GM12864 (cell line): ENCODE measurements around the gene MICAL3.
A peak's percentile ranks its signal among the peaks of the same experiment; 100 is the strongest.
"Not testable (repeated sequence)": the region's sequence is repeated elsewhere in the genome, so short reads cannot be mapped to it uniquely, and the experiment has no call there.

Experiments
- DNase-seq: peaks from one replicate; pipeline ENCODE4 v3.0.0-alpha.2; 2011; ENCODE audit warnings: low read depth
- H3K4me3 ChIP-seq: 2 replicates; pipeline ENCODE4 v1.5.1; 2011; ENCODE audit warnings: mild to moderate bottlenecking, low read depth, low read length, control low read depth
- CTCF ChIP-seq: IDR thresholded peaks from 2 replicates; pipeline ENCODE4 v1.5.1; 2011; ENCODE audit warnings: low read depth, mild to moderate bottlenecking, moderate library complexity, low read length, control low read depth, inconsistent platforms; ENCODE audit errors: missing control alignments

Gene MICAL3

GRCh38 chr22:17772958-17773605, 251.3 kb downstream of the MICAL3 start:
- no peak for DNase-seq
- no peak for TF ChIP-seq CTCF
- peak overlapping the region; percentile 70 for H3K4me3 ChIP-seq

DNA sequence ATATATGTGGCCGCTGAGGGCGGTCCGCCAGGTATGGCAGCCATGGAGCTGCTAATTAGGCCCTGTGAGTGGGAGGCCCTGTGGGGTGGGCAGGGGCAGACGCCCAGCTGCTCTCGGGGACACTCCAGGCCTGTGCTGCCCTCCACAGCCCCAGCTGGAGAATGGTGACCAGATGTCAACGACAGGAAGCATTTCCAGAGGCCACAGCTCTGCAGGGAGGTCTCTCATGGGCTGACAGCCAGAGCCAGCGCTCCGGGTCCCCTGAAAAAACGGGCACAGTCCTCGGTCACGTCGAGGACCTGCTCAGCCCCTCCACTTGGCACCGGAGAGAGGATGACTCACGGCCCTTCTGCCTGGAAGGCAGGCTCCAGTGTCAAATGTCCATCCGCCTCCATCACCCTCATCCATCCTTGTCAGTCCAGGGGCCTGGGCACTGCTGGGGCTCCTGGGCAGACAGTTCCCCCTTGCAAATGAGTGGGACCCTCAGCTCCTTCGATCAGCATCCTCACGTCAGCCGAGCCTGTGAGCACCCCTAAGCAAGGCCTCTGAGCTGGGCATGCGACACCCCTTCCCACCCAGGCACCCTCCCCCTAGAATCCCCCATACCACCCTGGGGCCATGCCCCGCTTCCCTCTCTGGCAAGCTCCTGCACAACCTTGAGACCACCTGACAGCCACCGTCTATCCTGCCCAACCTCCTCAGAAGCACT, 252.0 kb downstream of the MICAL3 start:
- H3K4me3 ChIP-seq: peak overlapping the region; percentile 70
- no peak for TF ChIP-seq CTCF
- DNase-seq: no peak

DNA sequence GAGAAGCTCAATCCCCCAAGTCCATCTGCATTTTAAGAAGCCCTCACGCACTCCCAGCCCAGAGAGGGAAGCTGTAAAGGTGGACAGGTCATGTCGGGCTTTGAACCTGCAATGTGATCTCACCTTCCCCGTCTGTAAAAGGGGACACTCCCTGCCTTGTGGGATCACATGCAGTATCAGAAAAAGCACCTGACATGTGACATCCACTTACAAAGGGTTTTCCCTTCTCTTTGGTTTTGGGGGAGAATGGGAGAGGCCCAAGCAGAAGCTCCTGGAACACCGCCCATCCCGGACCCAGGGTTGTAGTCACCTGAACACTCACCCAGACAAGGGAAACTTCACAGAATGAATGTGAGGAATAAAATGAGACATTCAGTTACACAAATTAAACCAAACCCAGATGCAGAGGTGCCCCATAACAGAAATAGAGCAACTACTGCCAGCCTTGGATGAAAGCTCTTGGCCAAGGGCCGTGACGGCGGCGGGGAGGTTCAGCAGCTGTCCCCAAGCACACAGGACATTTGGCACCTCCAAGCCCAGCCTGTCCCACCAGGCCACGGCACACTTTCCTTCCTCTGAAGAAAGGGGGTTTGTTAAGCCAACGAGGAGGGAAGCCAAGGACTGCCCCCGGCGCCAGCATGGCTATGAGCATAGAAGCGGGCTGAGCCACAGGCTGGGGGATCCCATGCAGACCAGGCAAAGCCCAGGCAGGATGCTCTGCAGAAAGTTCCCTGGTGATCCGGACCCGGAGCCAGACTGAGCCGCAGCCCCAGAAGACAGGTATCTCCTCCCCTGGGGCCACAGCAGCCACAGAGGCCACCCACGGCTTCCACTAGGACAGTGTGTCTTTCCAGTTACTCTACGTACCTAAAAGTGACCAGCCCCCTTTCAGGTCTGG, 253.9 kb downstream of the MICAL3 start:
- TF ChIP-seq CTCF: no peak
- no peak for DNase-seq
- peak overlapping the region; percentile 26 for H3K4me3 ChIP-seq

DNA sequence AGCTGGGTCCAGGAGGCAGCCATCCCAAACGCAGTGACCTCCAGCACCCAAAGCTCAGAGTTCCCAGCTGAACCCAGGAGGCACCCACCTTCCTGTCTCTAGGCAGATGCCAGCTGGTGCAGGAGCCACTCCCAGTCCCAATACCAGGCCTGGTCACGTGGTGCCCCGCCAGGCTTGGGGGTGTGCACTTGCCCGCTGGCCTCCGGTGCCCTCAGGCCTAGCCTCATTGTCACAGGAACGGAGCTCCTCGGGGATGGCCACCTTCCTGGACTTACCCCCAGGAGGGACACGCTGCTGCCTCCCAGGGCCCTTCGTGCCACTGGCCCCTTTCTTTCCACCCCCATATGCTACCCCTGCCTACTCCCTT, 254.7 kb downstream of the MICAL3 start:
- H3K4me3 ChIP-seq: no peak overlapping the region
- DNase-seq: no peak
- TF ChIP-seq CTCF: no peak

GRCh38 chr22:17769013-17769715, 255.2 kb downstream of the MICAL3 start:
- no peak overlapping the region for H3K4me3 ChIP-seq
- DNase-seq: no peak
- no peak for TF ChIP-seq CTCF

DNA sequence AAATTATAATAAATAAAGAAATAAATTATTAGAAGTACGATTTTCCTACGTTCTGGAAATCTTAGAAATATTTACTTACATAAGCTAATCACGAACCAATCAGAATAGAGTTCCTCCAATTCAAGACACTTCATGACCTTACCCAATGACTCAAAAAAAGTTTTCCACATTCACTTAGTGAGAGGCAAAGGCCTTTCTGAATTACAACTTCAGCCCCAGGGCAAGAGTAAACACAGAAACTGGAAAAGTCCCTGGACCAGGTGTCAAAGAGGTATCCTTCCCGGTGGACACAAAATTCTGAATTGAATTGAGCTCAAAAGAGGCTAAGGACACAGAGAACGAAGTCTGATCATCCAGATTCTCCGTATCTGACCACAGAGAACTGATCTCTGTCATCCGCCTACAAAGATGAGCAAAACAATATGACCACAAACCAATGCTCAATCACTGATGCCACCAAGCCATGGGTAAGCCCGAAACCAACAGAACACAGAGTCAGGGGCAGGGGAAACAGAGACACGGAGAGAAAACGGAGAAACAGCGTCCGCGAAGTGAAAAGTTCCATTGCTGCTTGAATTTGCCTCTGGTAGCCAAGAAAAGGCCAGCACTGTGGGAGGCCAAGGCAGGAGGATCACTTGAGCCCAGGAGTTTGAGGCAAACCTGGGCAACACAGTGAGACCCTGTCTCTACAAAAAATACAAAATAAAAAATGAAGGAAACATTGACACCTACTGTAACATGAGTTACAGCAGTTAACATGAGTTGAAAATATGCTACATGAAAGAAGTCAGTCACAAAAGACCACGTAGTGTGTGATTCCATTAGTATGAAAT, 256.9 kb downstream of the MICAL3 start:
- no peak for TF ChIP-seq CTCF
- no peak overlapping the region; the same call in 1 of the 2 replicates for H3K4me3 ChIP-seq
- DNase-seq: peak; percentile 74

GRCh38 chr22:17764852-17765251, 259.5 kb downstream of the MICAL3 start:
- not testable (repeated sequence) for H3K4me3 ChIP-seq, DNase-seq
